Transverse colon (tissue), 4 donors: Measurements from ENCODE around the gene BLM. TPM values are rescaled to one million over a fixed set of nuclear protein-coding genes. Genes with fewer than 3 reads are reported as not detected.
"Not testable (repeated sequence)": the region's sequence is repeated elsewhere in the genome, so short reads cannot be mapped to it uniquely, and the experiment has no call there.

Experiments
- DNase-seq: peaks from one replicate; pipeline ENCODE4 v3.0.0-alpha.2; 2019
- H3K27ac ChIP-seq, 4 donors: fragments of 200-600 bp; sonication (generic); 2 replicates each; pipeline ENCODE4 v1.5.1; 2016 to 2018; ENCODE audit warnings: inconsistent platforms in 4 of 4
- H3K27me3 ChIP-seq: fragments of 200-600 bp; sonication (generic); 2 replicates; pipeline ENCODE4 v1.5.1; 2017; ENCODE audit warnings: inconsistent platforms
- H3K36me3 ChIP-seq, 4 donors: fragments of 200-600 bp; sonication (generic); 2 replicates each; pipeline ENCODE4 v1.5.1; 2017 to 2019; ENCODE audit warnings: inconsistent platforms in 4 of 4
- H3K4me1 ChIP-seq, 4 donors: fragments of 200-600 bp; sonication (generic); 2 replicates each; pipeline ENCODE4 v1.5.1; 2017 to 2020; ENCODE audit warnings: inconsistent platforms in 4 of 4
- H3K4me3 ChIP-seq, 4 donors: fragments of 200-600 bp; sonication (generic); 1 replicate in 1 of 4; 2 replicates in 3 of 4; pipeline versions ENCODE4 v1.5.1 to v1.6.1; 2017 to 2019; ENCODE audit warnings: inconsistent platforms in 4 of 4
- H3K9me3 ChIP-seq, 2 donors: fragments of 200-600 bp; sonication (generic); 2 replicates each; pipeline ENCODE4 v1.5.1; 2017 to 2019; ENCODE audit warnings: inconsistent platforms in 2 of 2
- EP300 ChIP-seq: sonication (generic); formaldehyde crosslinking; IDR thresholded peaks from one replicate; pipeline ENCODE4 v1.6.1; 2017; ENCODE audit warnings: antibody characterized with exemption, low read depth
- POLR2A ChIP-seq: fragments of 450-650 bp; IDR thresholded peaks from one replicate; pipeline ENCODE4 v1.6.1; 2016; ENCODE audit warnings: antibody characterized with exemption, mild to moderate bottlenecking, moderate library complexity
- POLR2AphosphoS5 ChIP-seq, 3 donors: sonication (generic); formaldehyde crosslinking; IDR thresholded peaks; one replicate each; pipeline ENCODE4 v1.6.1; 2016; ENCODE audit warnings: antibody characterized with exemption in 3 of 3
- WGBS, 2 donors: methylation state at CpG; one replicate each; pipeline ENCODE4 v1.1.5; 2018; ENCODE audit warnings: low coverage in 1 of 2; 5-methylcytosine and 5-hydroxymethylcytosine counted together
- in situ Hi-C, 4 donors: fragments of 200-750 bp; cut with MboI; loops; one replicate each; pipeline versions ENCODE4 v1.15.0 to v1.15.1; 2017; ENCODE audit warnings: low sequenced_read_pairs in 3 of 4, low pct_ligation_motif_present in 1 of 4, low pct_unique_long_range_greater_than_20kb in 1 of 4
- intact Hi-C: fragments of 100-400 bp; cut with DNase I; formaldehyde crosslinking; loops from one replicate; pipeline ENCODE4 v1.15.1; 2023; ENCODE audit warnings: low total_unique reads
- total RNA-seq, 4 donors: library from RNA; depleted of rRNA; stranded (reverse); fragments of >200 nt; gene quantifications; one replicate each; pipeline ENCODE4 v1.1.0, GENCODE V29; 2016
- TF ChIP-seq, protein P1 (sequence below), 5 experiments: fragments of 200-600 bp in 3 of 5; fragments of 450-650 bp in 2 of 5; sonication (generic) in 3 of 5; IDR thresholded peaks; 1 replicate in 2 of 5; 2 replicates in 3 of 5; pipeline ENCODE4 v1.5.1; 2016 to 2017; ENCODE audit warnings: antibody characterized with exemption in 5 of 5, inconsistent platforms in 3 of 5, mild to moderate bottlenecking in 2 of 5, moderate library complexity in 1 of 5

BLM gene
- total RNA-seq, 4 donors from 2014 or later = 1.5 to 6.4 (median 2.0) TPM

- no peak overlapping the region for H3K4me3 ChIP-seq
- no peak for DNase-seq
- intact Hi-C loops (no loop called here), in situ Hi-C loops (no loop called here)
- WGBS, 2 donors = 97 to 98% methylated on average over 3 of the region's 3 CpGs
- TF ChIP-seq EP300 (no peak), POLR2AphosphoS5 (IDR thresholded peaks at IDR 0.05) (no peak), POLR2A (no peak)
- TF ChIP-seq, protein P1, sequence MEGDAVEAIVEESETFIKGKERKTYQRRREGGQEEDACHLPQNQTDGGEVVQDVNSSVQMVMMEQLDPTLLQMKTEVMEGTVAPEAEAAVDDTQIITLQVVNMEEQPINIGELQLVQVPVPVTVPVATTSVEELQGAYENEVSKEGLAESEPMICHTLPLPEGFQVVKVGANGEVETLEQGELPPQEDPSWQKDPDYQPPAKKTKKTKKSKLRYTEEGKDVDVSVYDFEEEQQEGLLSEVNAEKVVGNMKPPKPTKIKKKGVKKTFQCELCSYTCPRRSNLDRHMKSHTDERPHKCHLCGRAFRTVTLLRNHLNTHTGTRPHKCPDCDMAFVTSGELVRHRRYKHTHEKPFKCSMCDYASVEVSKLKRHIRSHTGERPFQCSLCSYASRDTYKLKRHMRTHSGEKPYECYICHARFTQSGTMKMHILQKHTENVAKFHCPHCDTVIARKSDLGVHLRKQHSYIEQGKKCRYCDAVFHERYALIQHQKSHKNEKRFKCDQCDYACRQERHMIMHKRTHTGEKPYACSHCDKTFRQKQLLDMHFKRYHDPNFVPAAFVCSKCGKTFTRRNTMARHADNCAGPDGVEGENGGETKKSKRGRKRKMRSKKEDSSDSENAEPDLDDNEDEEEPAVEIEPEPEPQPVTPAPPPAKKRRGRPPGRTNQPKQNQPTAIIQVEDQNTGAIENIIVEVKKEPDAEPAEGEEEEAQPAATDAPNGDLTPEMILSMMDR (IDR thresholded peaks at IDR 0.05) = no peak
- no peaks in the 10 kb centered on the region for H3K9me3 ChIP-seq
- H3K4me1 ChIP-seq = no peaks in the 10 kb centered on the region
- no peaks in the 10 kb centered on the region for H3K27me3 ChIP-seq
- H3K27ac ChIP-seq = no peak overlapping the region
- no peaks in the 10 kb centered on the region for H3K36me3 ChIP-seq
Measured at GRCh38 chr15:90729261-90729660, 12.1 kb downstream of the BLM start.

- H3K36me3 ChIP-seq = no peaks in the 10 kb centered on the region
- no peak overlapping the region for H3K4me3 ChIP-seq
- TF ChIP-seq, protein P1 (IDR thresholded peaks at IDR 0.05) = no peak
- H3K9me3 ChIP-seq = no peaks in the 10 kb centered on the region
- intact Hi-C loops (no loop called here), in situ Hi-C loops (no loop called here)
- WGBS, 2 donors = 91 to 100% methylated on average over 3 to 6 of the region's 6 CpGs
- peak overlapping the region in 1 of 4 donors; percentile 18 for H3K27ac ChIP-seq
- peak; percentile 19 for DNase-seq
- no peaks in the 10 kb centered on the region for H3K4me1 ChIP-seq
- no peaks in the 10 kb centered on the region for H3K27me3 ChIP-seq
Measured at GRCh38 chr15:90730290-90730689, 13.1 kb downstream of the BLM start.

DNA sequence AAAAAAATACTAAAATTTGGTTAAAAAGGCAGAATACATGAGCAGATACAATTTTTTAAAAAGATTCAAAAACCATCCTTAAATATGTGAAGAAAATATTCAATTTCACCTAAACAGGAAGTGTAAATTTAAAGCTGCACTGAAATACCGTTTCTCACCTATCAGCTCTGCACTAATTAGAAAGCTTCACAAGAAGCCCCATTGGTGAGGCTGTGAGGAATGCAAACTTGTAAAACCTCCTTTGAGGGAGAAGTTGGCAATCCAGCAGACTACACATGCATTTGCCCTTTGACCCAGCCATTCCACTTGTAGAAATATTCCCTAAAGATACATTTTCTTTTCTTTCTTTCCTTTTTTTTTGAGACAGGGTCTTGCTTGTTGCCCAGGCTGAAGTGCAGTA is 18.8 kb downstream of the BLM start:
- H3K9me3 ChIP-seq = no peaks in the 10 kb centered on the region
- WGBS, 2 donors = 17 to 56% methylated on average over 1 of the region's 1 CpG
- H3K4me3 ChIP-seq = no peak overlapping the region
- no peak overlapping the region for H3K27ac ChIP-seq
- no peaks in the 10 kb centered on the region for H3K4me1 ChIP-seq
- no peaks in the 10 kb centered on the region for H3K27me3 ChIP-seq
- DNase-seq = no peak
- TF ChIP-seq, protein P1 (IDR thresholded peaks at IDR 0.05) = no peak
- TF ChIP-seq POLR2AphosphoS5 (IDR thresholded peaks at IDR 0.05) (no peak), EP300 (no peak), POLR2A (no peak)
- in situ Hi-C loops = no loop called here
- H3K36me3 ChIP-seq = no peaks in the 10 kb centered on the region
- intact Hi-C loops = no loop called here

DNA sequence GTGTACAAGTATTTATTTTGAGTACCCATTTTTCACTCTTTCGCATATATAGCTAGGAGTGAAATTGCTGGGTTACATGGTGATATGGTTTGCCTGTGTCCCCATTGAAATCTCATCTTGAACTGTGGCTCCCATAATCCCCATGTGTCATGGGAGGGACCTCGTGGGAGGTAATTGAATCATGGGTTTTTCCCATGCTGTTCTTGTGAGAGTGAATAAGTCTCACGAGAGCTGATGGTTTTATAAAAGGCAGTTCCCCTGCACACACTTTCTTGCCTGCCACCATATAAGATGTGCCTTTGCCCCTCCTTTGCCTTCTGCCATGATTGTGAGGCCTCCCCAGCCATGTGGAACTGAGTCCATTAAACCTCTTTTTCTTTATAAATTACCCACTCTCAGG is 23.4 kb downstream of the BLM start:
- intact Hi-C loops, H3K27me3 ChIP-seq, H3K9me3 ChIP-seq, H3K4me3 ChIP-seq, H3K27ac ChIP-seq, H3K36me3 ChIP-seq, in situ Hi-C loops, H3K4me1 ChIP-seq, DNase-seq: not testable (repeated sequence)
- 90 to 92% methylated on average over 2 to 3 of the region's 3 CpGs for WGBS, 2 donors

GRCh38 chr15:90742087-90742486 is 24.9 kb downstream of the BLM start:
- Histone ChIP-seq H3K9me3 (no peaks in the 10 kb centered on the region), H3K27ac (no peak overlapping the region), H3K27me3 (no peaks in the 10 kb centered on the region), H3K36me3 (no peaks in the 10 kb centered on the region), H3K4me3 (no peak overlapping the region), H3K4me1 (no peaks in the 10 kb centered on the region)
- TF ChIP-seq POLR2A (no peak), POLR2AphosphoS5 (IDR thresholded peaks at IDR 0.05) (no peak), EP300 (no peak)
- TF ChIP-seq, protein P1 (IDR thresholded peaks at IDR 0.05) = no peak
- 73 to 74% methylated on average over 3 of the region's 3 CpGs for WGBS, 2 donors
- DNase-seq = no peak
- in situ Hi-C loops (no loop called here), intact Hi-C loops (no loop called here)
